Measurements from ENCODE around the gene STOML1.
A peak's percentile ranks its signal among the peaks of the same experiment; 100 is the strongest.

The STOML1 gene

DNA sequence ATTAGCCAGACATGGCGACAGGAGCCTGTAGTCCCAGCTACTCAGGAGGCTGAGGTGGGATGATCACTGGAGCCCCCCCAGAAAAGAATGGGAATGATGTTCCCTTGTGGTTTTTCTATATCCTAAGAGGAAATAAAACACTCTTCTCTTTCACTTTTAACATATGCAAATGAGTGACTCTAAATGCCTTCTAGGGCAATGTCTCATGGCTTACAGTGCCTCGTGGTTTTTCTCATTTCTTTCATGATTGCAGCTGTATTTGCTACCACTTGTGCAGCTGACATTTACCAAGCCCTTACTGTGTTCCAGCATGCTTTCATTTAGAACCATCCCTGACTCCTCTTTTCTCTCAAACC, 26.4 kb downstream of the STOML1 start:
- Histone ChIP-seq H4K20me1 (ENCODE audit: insufficient read depth, low read length) (no peaks in the 10 kb centered on the region), H3K4me3 (ENCODE audit: low read length) (peak overlapping the region; percentile 0; the same call in 1 of the 2 replicates), H3K79me2 (ENCODE audit: low read length) (no peaks in the 10 kb centered on the region), H3K9ac (ENCODE audit: low read length) (peak overlapping the region; percentile 26; the same call in 1 of the 2 replicates), H3K36me3 (replicated peaks; ENCODE audit: insufficient read depth, low read length) (no peaks in the 10 kb centered on the region), H3F3A (ENCODE audit: insufficient read depth, low read length) (peaks cover 15% of the 10 kb centered on the region), H3K27ac (ENCODE audit: low read length) (peak overlapping the region; percentile 29; the same call in 1 of the 2 replicates), H3K4me2 (ENCODE audit: low read depth, low read length) (peak overlapping the region; percentile 67; the same call in 1 of the 2 replicates), H3K27me3 (replicated peaks; ENCODE audit: insufficient read depth, low read length) (no peaks in the 10 kb centered on the region), H2AFZ (ENCODE audit: low read length) (no peak overlapping the region), H3K4me1 (ENCODE audit: low read length) (peaks cover 16% of the 10 kb centered on the region), H3K9me2 (replicated peaks; ENCODE audit: insufficient read depth, low read length) (no peaks in the 10 kb centered on the region), H3K9me3 (replicated peaks; ENCODE audit: insufficient read depth, low read length) (no peaks in the 10 kb centered on the region)
- DNase-seq: peak; percentile 81
- TF ChIP-seq, protein P1, sequence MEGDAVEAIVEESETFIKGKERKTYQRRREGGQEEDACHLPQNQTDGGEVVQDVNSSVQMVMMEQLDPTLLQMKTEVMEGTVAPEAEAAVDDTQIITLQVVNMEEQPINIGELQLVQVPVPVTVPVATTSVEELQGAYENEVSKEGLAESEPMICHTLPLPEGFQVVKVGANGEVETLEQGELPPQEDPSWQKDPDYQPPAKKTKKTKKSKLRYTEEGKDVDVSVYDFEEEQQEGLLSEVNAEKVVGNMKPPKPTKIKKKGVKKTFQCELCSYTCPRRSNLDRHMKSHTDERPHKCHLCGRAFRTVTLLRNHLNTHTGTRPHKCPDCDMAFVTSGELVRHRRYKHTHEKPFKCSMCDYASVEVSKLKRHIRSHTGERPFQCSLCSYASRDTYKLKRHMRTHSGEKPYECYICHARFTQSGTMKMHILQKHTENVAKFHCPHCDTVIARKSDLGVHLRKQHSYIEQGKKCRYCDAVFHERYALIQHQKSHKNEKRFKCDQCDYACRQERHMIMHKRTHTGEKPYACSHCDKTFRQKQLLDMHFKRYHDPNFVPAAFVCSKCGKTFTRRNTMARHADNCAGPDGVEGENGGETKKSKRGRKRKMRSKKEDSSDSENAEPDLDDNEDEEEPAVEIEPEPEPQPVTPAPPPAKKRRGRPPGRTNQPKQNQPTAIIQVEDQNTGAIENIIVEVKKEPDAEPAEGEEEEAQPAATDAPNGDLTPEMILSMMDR (IDR thresholded peaks at IDR 0.05; ENCODE audit: low read length): no peak
- no peak for TF ChIP-seq EZH2 (optimal IDR thresholded peaks at IDR 0.05; ENCODE audit: low read depth, low read length)
- no peak for TF ChIP-seq EZH2phosphoT487 (IDR thresholded peaks at IDR 0.05; ENCODE audit: low read length)

DNA sequence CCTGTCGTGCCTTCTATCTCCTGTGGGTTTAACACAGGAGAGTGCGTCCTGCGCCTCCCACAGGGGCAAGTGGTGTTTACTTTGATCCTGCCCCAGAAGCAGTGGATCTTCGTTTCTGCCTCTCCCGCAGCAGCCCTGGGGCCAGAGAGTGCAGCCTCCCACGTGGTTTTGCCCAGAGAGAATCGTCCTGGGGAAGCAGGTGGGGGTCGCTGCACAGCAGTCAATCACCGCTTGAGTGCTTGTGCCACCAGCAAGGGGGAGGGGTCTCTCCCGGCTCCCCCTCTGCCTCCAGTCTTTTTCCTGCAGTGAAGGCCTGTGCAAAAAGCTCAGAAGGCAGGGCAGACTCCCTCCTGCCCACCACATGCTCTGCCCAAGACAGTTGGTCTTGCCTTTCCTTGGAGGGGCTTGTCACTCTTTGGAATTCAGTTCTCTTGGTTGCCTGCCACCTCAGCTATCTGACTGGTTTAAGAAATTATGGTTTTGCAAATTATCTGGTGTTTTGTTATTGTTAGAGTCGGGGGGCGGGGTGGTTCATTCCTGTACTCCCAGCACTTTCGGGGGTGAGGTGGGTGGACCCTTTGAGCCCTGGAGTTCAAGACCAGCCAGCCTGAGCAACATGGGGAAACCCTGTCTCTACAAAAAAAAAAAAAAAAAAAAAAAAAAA, 26.9 kb downstream of the STOML1 start:
- H3K4me2 ChIP-seq (ENCODE audit: low read depth, low read length): peak overlapping the region; percentile 67
- peak overlapping the region; percentile 26; the same call in 1 of the 2 replicates for H3K9ac ChIP-seq (ENCODE audit: low read length)
- no peaks in the 10 kb centered on the region for H3K79me2 ChIP-seq (ENCODE audit: low read length)
- no peaks in the 10 kb centered on the region for H4K20me1 ChIP-seq (ENCODE audit: insufficient read depth, low read length)
- no peaks in the 10 kb centered on the region for H3K9me2 ChIP-seq (replicated peaks; ENCODE audit: insufficient read depth, low read length)
- H3K27me3 ChIP-seq (replicated peaks; ENCODE audit: insufficient read depth, low read length): no peaks in the 10 kb centered on the region
- H2AFZ ChIP-seq (ENCODE audit: low read length): peak overlapping the region; percentile 60
- peak overlapping the region; percentile 29; the same call in 1 of the 2 replicates for H3K27ac ChIP-seq (ENCODE audit: low read length)
- no peaks in the 10 kb centered on the region for H3K9me3 ChIP-seq (replicated peaks; ENCODE audit: insufficient read depth, low read length)
- no peak for DNase-seq
- no peaks in the 10 kb centered on the region for H3K36me3 ChIP-seq (replicated peaks; ENCODE audit: insufficient read depth, low read length)
- TF ChIP-seq EZH2 (optimal IDR thresholded peaks at IDR 0.05; ENCODE audit: low read depth, low read length): no peak
- TF ChIP-seq, protein P1 (IDR thresholded peaks at IDR 0.05; ENCODE audit: low read length): 0 out of 2 replicates have a peak, but pooled peaks have one; percentile 1
- peaks cover 16% of the 10 kb centered on the region for H3K4me1 ChIP-seq (ENCODE audit: low read length)
- H3K4me3 ChIP-seq (ENCODE audit: low read length): peak overlapping the region; percentile 28
- H3F3A ChIP-seq (ENCODE audit: insufficient read depth, low read length): peaks cover 15% of the 10 kb centered on the region

GRCh38 chr15:73964736-73965093, 27.4 kb downstream of the STOML1 start:
- H3K9me2 ChIP-seq (replicated peaks; ENCODE audit: insufficient read depth, low read length): no peaks in the 10 kb centered on the region
- H4K20me1 ChIP-seq (ENCODE audit: insufficient read depth, low read length): no peaks in the 10 kb centered on the region
- peak overlapping the region; percentile 67 for H3K4me2 ChIP-seq (ENCODE audit: low read depth, low read length)
- H3K9me3 ChIP-seq (replicated peaks; ENCODE audit: insufficient read depth, low read length): no peaks in the 10 kb centered on the region
- H3K79me2 ChIP-seq (ENCODE audit: low read length): no peaks in the 10 kb centered on the region
- peak overlapping the region; percentile 60 for H2AFZ ChIP-seq (ENCODE audit: low read length)
- peak overlapping the region; percentile 29; the same call in 1 of the 2 replicates for H3K27ac ChIP-seq (ENCODE audit: low read length)
- H3K27me3 ChIP-seq (replicated peaks; ENCODE audit: insufficient read depth, low read length): no peaks in the 10 kb centered on the region
- TF ChIP-seq, protein P1 (IDR thresholded peaks at IDR 0.05; ENCODE audit: low read length): peak; percentile 97
- no peak for TF ChIP-seq EZH2 (optimal IDR thresholded peaks at IDR 0.05; ENCODE audit: low read depth, low read length)
- peak overlapping the region; percentile 28 for H3K4me3 ChIP-seq (ENCODE audit: low read length)
- H3F3A ChIP-seq (ENCODE audit: insufficient read depth, low read length): peaks cover 19% of the 10 kb centered on the region
- H3K36me3 ChIP-seq (replicated peaks; ENCODE audit: insufficient read depth, low read length): no peaks in the 10 kb centered on the region
- H3K9ac ChIP-seq (ENCODE audit: low read length): peak overlapping the region; percentile 26; the same call in 1 of the 2 replicates
- peaks cover 17% of the 10 kb centered on the region for H3K4me1 ChIP-seq (ENCODE audit: low read length)
- DNase-seq: peak; percentile 81

Data from MM.1S (cell line).